ENCODE data around the gene NXNL1.

GRCh38 chr19:17411801-17412200 is 48.9 kb downstream of the NXNL1 start:
- no peak for TF ChIP-seq CTCF (conservative IDR thresholded peaks at IDR 0.05; ENCODE audit: low read depth, low read length)
- TF ChIP-seq EZH2 (IDR thresholded peaks at IDR 0.05; ENCODE audit: low read length, unreplicated experiment), result no peak
- no peak for TF ChIP-seq EZH2phosphoT487 (IDR thresholded peaks at IDR 0.05; ENCODE audit: borderline replicate concordance, low read length)

Measured in PC-3 (cell line).